Measurements from ENCODE around the gene STAM2. TPM values are rescaled to one million over a fixed set of nuclear protein-coding genes. Genes with fewer than 3 reads are reported as not detected.
A peak's percentile ranks its signal among the peaks of the same experiment; 100 is the strongest.

STAM2 gene
- total and polyA plus RNA-seq, 8 donors: 34.2 to 47.6 (median 41.8) TPM

- no peak for ATAC-seq
- peaks cover 0 to 7% of the 10 kb centered on the region in 2 donors for H3K4me1 ChIP-seq
- no peaks in the 10 kb centered on the region for H3K27me3 ChIP-seq
- intact Hi-C loops (cut with DNase I): no loop called here
- H3K27ac ChIP-seq: no peak overlapping the region
- no peak for TF ChIP-seq CTCF (IDR thresholded peaks at IDR 0.05)
- H3K36me3 ChIP-seq: peaks cover 0 to 23% of the 10 kb centered on the region in 2 donors
- H3K4me3 ChIP-seq: no peak overlapping the region
- DNase-seq: peak in 2 of 4 donors; percentile 72 to 80
- H3K9me3 ChIP-seq: no peaks in the 10 kb centered on the region
These were observed 43.3 kb downstream of the STAM2 start for GRCh38 chr2:152132306-152132705.

- intact Hi-C loops (cut with DNase I): no loop called here
- no peak for DNase-seq
- Histone ChIP-seq H3K36me3 (peaks cover 0 to 42% of the 10 kb centered on the region in 2 donors), H3K4me3 (no peak overlapping the region), H3K27ac (no peak overlapping the region), H3K4me1 (no peaks in the 10 kb centered on the region), H3K27me3 (no peaks in the 10 kb centered on the region), H3K9me3 (no peaks in the 10 kb centered on the region)
- no peak for ATAC-seq
- no peak for TF ChIP-seq CTCF (IDR thresholded peaks at IDR 0.05)
These were observed 47.9 kb downstream of the STAM2 start for GRCh38 chr2:152127628-152128027.

GRCh38 chr2:152126664-152127063 is 48.9 kb downstream of the STAM2 start:
- Histone ChIP-seq H3K9me3 (no peaks in the 10 kb centered on the region), H3K4me3 (no peak overlapping the region), H3K4me1 (no peaks in the 10 kb centered on the region), H3K36me3 (peaks cover 0 to 52% of the 10 kb centered on the region in 2 donors), H3K27me3 (no peaks in the 10 kb centered on the region), H3K27ac (no peak overlapping the region)
- intact Hi-C loops (cut with DNase I): no loop called here
- no peak for DNase-seq
- TF ChIP-seq CTCF (IDR thresholded peaks at IDR 0.05): no peak
- no peak for ATAC-seq

- DNase-seq (no peak), ATAC-seq (no peak)
- no peaks in the 10 kb centered on the region for H3K4me1 ChIP-seq
- no peaks in the 10 kb centered on the region for H3K9me3 ChIP-seq
- no peak for TF ChIP-seq CTCF (IDR thresholded peaks at IDR 0.05)
- H3K36me3 ChIP-seq: peaks cover 0 to 37% of the 10 kb centered on the region in 2 donors
- intact Hi-C loops (cut with DNase I): no loop called here
- H3K27me3 ChIP-seq: no peaks in the 10 kb centered on the region
- no peak overlapping the region for H3K4me3 ChIP-seq
- H3K27ac ChIP-seq: no peak overlapping the region
These were observed 53.4 kb downstream of the STAM2 start for GRCh38 chr2:152122161-152122560.

GRCh38 chr2:152120430-152120829 is 55.1 kb downstream of the STAM2 start:
- intact Hi-C loops (cut with DNase I): no loop called here
- Histone ChIP-seq H3K4me1 (no peaks in the 10 kb centered on the region), H3K36me3 (peaks cover 0 to 34% of the 10 kb centered on the region in 2 donors), H3K27ac (no peak overlapping the region), H3K27me3 (no peaks in the 10 kb centered on the region), H3K9me3 (no peaks in the 10 kb centered on the region), H3K4me3 (no peak overlapping the region)
- ATAC-seq (no peak), DNase-seq (no peak)
- no peak for TF ChIP-seq CTCF (IDR thresholded peaks at IDR 0.05)

Measured in left lung (tissue), 10 donors.